Smooth muscle cell (in vitro differentiated cells): ENCODE results near the gene FATE1. TPM values are rescaled to one million over a fixed set of nuclear protein-coding genes. Genes with fewer than 3 reads are reported as not detected.
A peak's percentile ranks its signal among the peaks of the same experiment; 100 is the strongest.

ENCODE experiments used
- DNase-seq: peaks from one replicate; lab custom pipeline; 2025; ENCODE audit not compliant: unreplicated experiment; lab: John Stamatoyannopoulos, UW
- H2AFZ ChIP-seq: fragments of 200-600 bp; sonication (generic); 2 replicates; pipeline ENCODE4 v1.6.0; 2016; ENCODE audit warnings: antibody characterized with exemption, low read depth, mild to moderate bottlenecking
- H3F3A ChIP-seq: fragments of 200-600 bp; sonication (generic); 2 replicates; pipeline ENCODE4 v1.6.0; 2017; ENCODE audit warnings: antibody characterized with exemption, low read depth
- H3K27ac ChIP-seq: fragments of 200-600 bp; sonication (generic); 2 replicates; pipeline ENCODE4 v1.5.1; 2016; ENCODE audit warnings: low read depth, mild to moderate bottlenecking
- H3K27me3 ChIP-seq: fragments of 200-600 bp; sonication (generic); 2 replicates; pipeline ENCODE4 v1.6.1; 2016; ENCODE audit warnings: low read depth, mild to moderate bottlenecking
- H3K36me3 ChIP-seq: fragments of 200-600 bp; sonication (generic); 2 replicates; pipeline ENCODE4 v1.5.1; 2016; ENCODE audit warnings: low read depth
- H3K4me1 ChIP-seq: fragments of 200-600 bp; sonication (generic); 2 replicates; pipeline ENCODE4 v1.5.1; 2016; ENCODE audit warnings: low read depth
- H3K4me2 ChIP-seq: fragments of 200-600 bp; sonication (generic); 2 replicates; pipeline ENCODE4 v1.6.0; 2016; ENCODE audit warnings: mild to moderate bottlenecking
- H3K4me3 ChIP-seq: fragments of 200-600 bp; sonication (generic); 2 replicates; pipeline ENCODE4 v1.5.1; 2016; ENCODE audit warnings: mild to moderate bottlenecking
- H3K79me2 ChIP-seq: fragments of 200-600 bp; sonication (generic); 2 replicates; pipeline ENCODE4 v1.6.0; 2016; ENCODE audit warnings: low read depth, mild to moderate bottlenecking
- H3K9ac ChIP-seq: fragments of 200-600 bp; sonication (generic); 2 replicates; pipeline ENCODE4 v1.6.0; 2016; ENCODE audit warnings: low read depth
- H3K9me3 ChIP-seq: fragments of 200-600 bp; sonication (generic); replicated peaks from 2 replicates; pipeline ENCODE4 v1.5.1; 2016; ENCODE audit warnings: low read depth
- H4K20me1 ChIP-seq: fragments of 200-600 bp; sonication (generic); 2 replicates; pipeline ENCODE4 v1.6.0; 2016; ENCODE audit warnings: low read depth
- CTCF ChIP-seq: fragments of 200-600 bp; sonication (generic); IDR thresholded peaks from 2 replicates; pipeline ENCODE4 v1.5.1; 2017; ENCODE audit warnings: borderline replicate concordance, mild to moderate bottlenecking, antibody characterized with exemption; ENCODE audit not compliant: insufficient read depth, poor library complexity, severe bottlenecking
- WGBS: methylation state at CpG from one replicate; pipeline ENCODE4 v1.1.7; 2016; ENCODE audit warnings: low lambda C conversion rate; 5-methylcytosine and 5-hydroxymethylcytosine counted together
- polyA plus RNA-seq: library from polyadenylated mRNA; unstranded; fragments of >200 nt; fragmentation: Nextera tagmentation; extraction: Ambion mirVana; gene quantifications from 2 replicates; pipeline ENCODE4 v1.2.1, GENCODE V29; 2016
- total RNA-seq: library from RNA; depleted of rRNA; stranded (reverse); fragments of >200 nt; gene quantifications from 2 replicates; pipeline ENCODE4 v1.2.3, GENCODE V29; 2014

FATE1 gene
- total and polyA plus RNA-seq, 2 experiments from 2014 or later, result not detected

GRCh38 chrX:151712253-151712652, 3.6 kb upstream of the FATE1 start:
- H3K36me3 ChIP-seq, result no peaks in the 10 kb centered on the region
- H3K27ac ChIP-seq, result no peak overlapping the region
- H3K79me2 ChIP-seq, result no peaks in the 10 kb centered on the region
- H3K4me3 ChIP-seq, result no peak overlapping the region
- H3K27me3 ChIP-seq, result no peaks in the 10 kb centered on the region
- no peaks in the 10 kb centered on the region for H3K9me3 ChIP-seq
- H4K20me1 ChIP-seq, result no peaks in the 10 kb centered on the region
- no peak for DNase-seq
- H3K4me2 ChIP-seq, result no peak overlapping the region
- no peaks in the 10 kb centered on the region for H3F3A ChIP-seq
- H3K9ac ChIP-seq, result no peak overlapping the region
- no peak overlapping the region for H2AFZ ChIP-seq
- no peaks in the 10 kb centered on the region for H3K4me1 ChIP-seq
- no peak for TF ChIP-seq CTCF
- WGBS, result 70% methylated on average over 3 of the region's 3 CpGs

GRCh38 chrX:151713849-151714248, 2.0 kb upstream of the FATE1 start:
- Histone ChIP-seq H3K4me3 (no peak overlapping the region), H3K27ac (no peak overlapping the region), H4K20me1 (no peaks in the 10 kb centered on the region), H2AFZ (no peak overlapping the region), H3F3A (no peaks in the 10 kb centered on the region), H3K4me2 (no peak overlapping the region), H3K27me3 (no peaks in the 10 kb centered on the region), H3K9ac (no peak overlapping the region), H3K4me1 (no peaks in the 10 kb centered on the region), H3K9me3 (no peaks in the 10 kb centered on the region), H3K36me3 (no peaks in the 10 kb centered on the region), H3K79me2 (no peaks in the 10 kb centered on the region)
- WGBS, result 64% methylated on average over 3 of the region's 3 CpGs
- peak; percentile 39 for TF ChIP-seq CTCF
- DNase-seq, result no peak

GRCh38 chrX:151714362-151714761, 1.5 kb upstream of the FATE1 start:
- WGBS, result 75% methylated on average over 5 of the region's 5 CpGs

More at GRCh38 chrX:151714362-151714761, 1.5 kb upstream of the FATE1 start:
- no peaks in the 10 kb centered on the region for H3K4me1 ChIP-seq
- H4K20me1 ChIP-seq, result no peaks in the 10 kb centered on the region
- H3K36me3 ChIP-seq, result no peaks in the 10 kb centered on the region
- H3K9ac ChIP-seq, result no peak overlapping the region
- H3K9me3 ChIP-seq, result no peaks in the 10 kb centered on the region
- no peak overlapping the region for H3K4me3 ChIP-seq
- no peak for DNase-seq
- no peak overlapping the region for H2AFZ ChIP-seq
- TF ChIP-seq CTCF, result no peak
- no peak overlapping the region for H3K4me2 ChIP-seq
- H3K27ac ChIP-seq, result no peak overlapping the region
- H3K79me2 ChIP-seq, result no peaks in the 10 kb centered on the region
- H3K27me3 ChIP-seq, result no peaks in the 10 kb centered on the region
- H3F3A ChIP-seq, result no peaks in the 10 kb centered on the region
